Activated T-helper 2 cell treated with anti-CD3 and anti-CD28 coated beads, Interferon-gamma antibody, Interleukin-2, Interleukin-4, amounts not matched to agents 10 μg/mL and 5 μg/mL and 100 μg/mL, durations not matched to agents 14 hours and 24 hours and 36 hours (primary cell): ENCODE data around the gene ZNF691. TPM values are rescaled to one million over a fixed set of nuclear protein-coding genes. Genes with fewer than 3 reads are reported as not detected.
A peak's percentile ranks its signal among the peaks of the same experiment; 100 is the strongest.
"Not testable (repeated sequence)": the region's sequence is repeated elsewhere in the genome, so short reads cannot be mapped to it uniquely, and the experiment has no call there.

Source experiments
- DNase-seq: peaks from one replicate; pipeline ENCODE4 v3.0.0; 2021; ENCODE audit warnings: low spot score
- H3K27ac Mint-ChIP-seq: one replicate; pipeline ENCODE4 v1.8.0; 2021; ENCODE audit warnings: mixed read lengths
- H3K27me3 Mint-ChIP-seq: one replicate; pipeline ENCODE4 v1.8.0; 2021; ENCODE audit warnings: low read depth, mixed read lengths
- H3K36me3 Mint-ChIP-seq: one replicate; pipeline ENCODE4 v1.8.0; 2021; ENCODE audit warnings: low read depth, mixed read lengths
- H3K4me1 Mint-ChIP-seq: one replicate; pipeline ENCODE4 v1.8.0; 2021; ENCODE audit warnings: low read depth, mixed read lengths
- H3K4me3 Mint-ChIP-seq: one replicate; pipeline ENCODE4 v1.8.0; 2021; ENCODE audit warnings: low read depth, mild to moderate bottlenecking, moderate library complexity, mixed read lengths
- H3K9me3 Mint-ChIP-seq: one replicate; pipeline ENCODE4 v1.8.0; 2021; ENCODE audit warnings: mixed read lengths
- intact Hi-C: fragments of 100-400 bp; cut with micrococcal nuclease; formaldehyde crosslinking; loops from one replicate; pipeline ENCODE4 v1.15.1; 2023
- total RNA-seq: library from RNA; stranded (reverse); gene quantifications from 2 replicates; pipeline ENCODE4 v1.2.3, GENCODE V29; 2022

Gene ZNF691, protein sequence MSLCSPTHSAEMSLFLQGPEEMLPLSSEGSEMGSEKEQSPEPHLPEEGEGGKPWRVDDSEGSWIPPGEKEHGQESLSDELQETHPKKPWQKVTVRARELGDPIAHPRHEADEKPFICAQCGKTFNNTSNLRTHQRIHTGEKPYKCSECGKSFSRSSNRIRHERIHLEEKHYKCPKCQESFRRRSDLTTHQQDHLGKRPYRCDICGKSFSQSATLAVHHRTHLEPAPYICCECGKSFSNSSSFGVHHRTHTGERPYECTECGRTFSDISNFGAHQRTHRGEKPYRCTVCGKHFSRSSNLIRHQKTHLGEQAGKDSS
- 8.4 and 9.6 TPM in 2 replicates for total RNA-seq

DNA sequence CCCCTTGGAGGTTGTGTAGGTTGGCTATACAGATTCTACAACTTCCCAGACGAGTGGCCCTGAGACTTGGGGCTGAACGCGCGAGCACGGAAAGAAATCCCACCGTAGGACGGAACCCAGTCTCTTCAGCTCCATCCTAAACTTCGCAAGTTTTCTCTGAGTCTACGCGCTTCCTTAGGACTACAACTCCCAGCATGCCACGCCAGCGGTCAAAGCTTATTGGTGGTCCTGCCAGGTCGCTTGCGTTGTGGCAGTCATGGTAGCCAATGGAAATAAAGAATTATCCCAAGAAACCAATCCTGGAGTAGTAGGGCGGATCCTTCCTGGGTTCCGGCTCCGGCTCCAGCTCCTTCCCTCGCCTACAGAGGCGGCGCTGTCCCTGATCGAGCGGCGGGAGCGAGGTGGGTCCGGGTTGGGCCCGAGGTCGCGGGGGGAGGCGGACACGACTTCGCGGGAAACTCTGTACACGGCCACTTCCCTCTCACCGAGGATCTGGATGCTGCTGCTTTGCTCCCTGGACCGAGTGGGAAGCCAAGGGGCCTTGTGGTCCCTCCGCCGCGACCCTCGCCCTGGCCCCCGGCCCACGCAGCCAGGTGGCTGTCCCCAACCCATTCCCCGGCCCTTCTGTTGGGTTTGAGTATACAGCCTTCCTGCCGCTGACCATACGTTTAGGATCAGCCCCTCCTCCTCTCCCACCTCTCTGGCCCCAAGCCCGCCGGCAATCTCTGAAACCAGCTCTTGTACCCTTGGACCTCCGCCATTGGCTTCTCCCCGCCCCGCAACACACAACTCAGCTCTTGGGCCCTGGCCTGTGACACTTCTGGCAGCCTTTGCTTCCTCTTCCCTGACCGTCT is at the start of gene ZNF691:
Gene ZNF691 (plus strand): TSS at position 357 of the 854 bp plus-strand sequence. CDS start 3,046 bp downstream, outside the sequence.
- Mint-ChIP-seq H3K27ac (peak within 1 kb of the TSS; percentile 75), H3K27me3 (no peaks in the 10 kb centered on the region), H3K9me3 (no peaks in the 10 kb centered on the region), H3K4me1 (peaks cover 33% of the 10 kb centered on the region), H3K36me3 (peaks cover 29% of the 10 kb centered on the region), H3K4me3 (peak within 1 kb of the TSS; percentile 96)
- intact Hi-C loops: loop anchor here (1.0 to 5.0 kb wide), 5 partner anchors 29 to 189 kb away; partner anchors contain the start of genes C1orf50, ERMAP, P3H1 and PPIH
- peak; percentile 86 for DNase-seq

DNA sequence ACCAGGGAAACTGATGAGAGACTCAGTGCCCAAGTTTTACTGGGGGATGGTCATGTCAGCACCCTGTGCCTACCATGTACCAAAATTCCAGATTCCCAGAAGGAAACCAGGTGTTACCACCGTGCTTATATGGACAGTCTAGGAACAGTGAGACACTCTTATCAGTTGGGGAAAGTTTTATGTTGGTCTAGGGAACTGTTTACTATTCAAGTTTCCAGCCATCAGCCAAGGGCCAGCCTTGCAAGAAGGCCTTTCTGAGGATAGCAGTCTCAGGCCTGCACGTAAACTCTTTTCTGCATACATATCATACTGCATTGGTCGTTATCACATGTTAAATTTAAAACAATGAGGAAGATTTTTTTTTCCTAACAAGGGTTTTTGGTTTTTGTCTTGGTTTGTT is 49.0 kb upstream of the ZNF691 start:
- Mint-ChIP-seq H3K4me1 (no peaks in the 10 kb centered on the region), H3K9me3 (no peaks in the 10 kb centered on the region), H3K27ac (no peak overlapping the region), H3K27me3 (peaks cover 8% of the 10 kb centered on the region), H3K4me3 (no peak overlapping the region), H3K36me3 (no peaks in the 10 kb centered on the region)
- intact Hi-C loops: no loop called here
- DNase-seq: no peak

GRCh38 chr1:42797979-42798378 is 48.4 kb upstream of the ZNF691 start:
- DNase-seq: no peak
- intact Hi-C loops: no loop called here
- Mint-ChIP-seq H3K4me3 (no peak overlapping the region), H3K36me3 (no peaks in the 10 kb centered on the region), H3K27ac (no peak overlapping the region), H3K9me3 (no peaks in the 10 kb centered on the region), H3K4me1 (no peaks in the 10 kb centered on the region), H3K27me3 (peaks cover 8% of the 10 kb centered on the region)

DNA sequence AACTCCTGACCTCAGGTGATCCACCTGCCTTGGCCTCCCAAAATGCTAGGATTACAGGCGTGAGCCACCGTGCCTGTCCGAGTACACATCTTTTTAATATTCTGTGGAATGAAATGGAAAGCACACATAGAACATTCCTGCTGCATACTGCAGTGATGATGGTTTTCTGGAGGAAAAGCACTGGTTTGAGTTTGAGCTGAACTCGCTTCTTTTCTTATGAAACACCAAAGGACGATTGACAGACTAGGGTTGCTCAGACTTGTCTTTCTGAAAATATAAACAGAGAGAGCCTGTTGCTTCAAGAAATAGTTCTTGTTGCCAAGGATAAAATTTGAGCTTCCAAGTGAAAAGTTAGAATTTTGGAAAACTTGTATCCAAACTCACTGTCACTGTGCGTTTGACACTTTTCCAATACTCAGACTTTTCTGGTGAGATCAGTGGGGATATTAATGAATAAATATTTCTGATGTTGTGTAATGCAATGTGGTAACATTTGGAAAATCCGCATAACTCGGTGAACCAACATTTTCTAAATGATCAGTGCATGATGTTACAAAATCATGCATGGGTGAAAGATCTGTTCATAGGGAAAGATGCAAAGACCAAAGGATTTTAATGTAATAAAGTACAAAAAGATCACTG is 44.5 kb upstream of the ZNF691 start:
- H3K4me3 Mint-ChIP-seq: no peak overlapping the region
- H3K9me3 Mint-ChIP-seq: no peaks in the 10 kb centered on the region
- H3K4me1 Mint-ChIP-seq: no peaks in the 10 kb centered on the region

DNA sequence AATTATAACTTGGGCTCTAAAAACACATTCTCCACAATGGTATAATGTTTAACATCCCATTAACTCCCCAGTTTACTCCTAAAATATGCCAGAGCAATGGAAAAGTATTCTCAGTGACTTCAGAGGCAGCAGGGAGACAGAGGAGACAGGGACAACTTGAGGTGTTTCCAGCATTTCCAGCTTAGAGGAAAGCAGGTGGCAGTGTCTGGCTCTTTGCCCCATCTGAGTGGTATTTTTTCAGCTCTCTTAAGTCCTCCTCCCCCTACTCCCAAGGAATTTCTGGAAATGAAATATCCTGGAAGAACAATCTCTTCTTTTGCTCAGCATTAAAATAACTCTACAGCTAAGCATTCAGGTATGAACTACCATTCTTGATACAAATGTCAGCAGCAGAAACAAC is 40.2 kb upstream of the ZNF691 start:
- no peak for DNase-seq
- H3K4me3 Mint-ChIP-seq: no peak overlapping the region
- H3K4me1 Mint-ChIP-seq: no peaks in the 10 kb centered on the region
- peaks cover 4% of the 10 kb centered on the region for H3K27me3 Mint-ChIP-seq
- no peak overlapping the region for H3K27ac Mint-ChIP-seq
- H3K36me3 Mint-ChIP-seq: peaks cover 5% of the 10 kb centered on the region
- intact Hi-C loops: no loop called here
- no peaks in the 10 kb centered on the region for H3K9me3 Mint-ChIP-seq

More for the DNA sequence above, 44.5 kb upstream of the ZNF691 start:
- Mint-ChIP-seq H3K27me3 (peaks cover 4% of the 10 kb centered on the region), H3K27ac (no peak overlapping the region), H3K36me3 (peaks cover 5% of the 10 kb centered on the region)
- no peak for DNase-seq
- intact Hi-C loops: no loop called here

GRCh38 chr1:42806593-42806992 is 39.8 kb upstream of the ZNF691 start:
- Mint-ChIP-seq H3K4me3 (no peak overlapping the region), H3K27me3 (peaks cover 4% of the 10 kb centered on the region), H3K36me3 (peaks cover 5% of the 10 kb centered on the region), H3K4me1 (no peaks in the 10 kb centered on the region), H3K27ac (no peak overlapping the region), H3K9me3 (no peaks in the 10 kb centered on the region)
- DNase-seq: no peak
- intact Hi-C loops: no loop called here

DNA sequence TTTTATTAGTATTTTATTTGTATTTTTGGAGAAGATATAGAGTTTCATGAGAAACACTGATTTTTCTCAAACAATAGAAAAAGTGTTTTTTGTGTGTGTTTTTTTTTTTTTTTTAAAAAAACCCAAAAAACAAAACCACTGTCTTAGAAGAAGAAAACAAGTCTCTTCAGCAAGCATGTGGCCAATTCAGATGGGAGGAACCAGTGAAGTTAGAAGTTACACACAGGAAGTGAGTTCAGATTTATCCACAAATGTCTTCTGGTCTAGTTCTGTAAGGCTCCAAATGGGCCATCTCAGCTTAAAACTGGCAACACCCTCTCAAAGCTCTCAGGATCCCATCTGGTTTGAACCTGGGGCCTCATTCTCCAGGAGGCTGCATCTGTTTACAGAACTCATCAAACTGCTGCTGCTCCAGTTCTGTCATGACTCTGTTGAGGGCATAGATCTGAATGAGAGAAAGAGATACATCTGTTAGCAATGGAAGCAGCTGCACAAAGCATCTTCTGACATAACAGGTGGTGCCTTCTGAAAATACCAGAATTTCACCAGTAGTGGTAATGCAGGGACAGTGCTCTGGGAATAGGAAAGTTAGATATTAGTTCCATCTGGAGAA is 39.3 kb upstream of the ZNF691 start:
- intact Hi-C loops: no loop called here
- Mint-ChIP-seq H3K4me3 (no peak overlapping the region), H3K27ac (no peak overlapping the region), H3K27me3 (peaks cover under 1% of the 10 kb centered on the region), H3K36me3 (peaks cover 5% of the 10 kb centered on the region), H3K4me1 (no peaks in the 10 kb centered on the region), H3K9me3 (no peaks in the 10 kb centered on the region)
- DNase-seq: no peak

GRCh38 chr1:42814815-42815214 is 31.6 kb upstream of the ZNF691 start:
- intact Hi-C loops, H3K4me3 Mint-ChIP-seq, H3K27ac Mint-ChIP-seq, H3K9me3 Mint-ChIP-seq, DNase-seq, H3K27me3 Mint-ChIP-seq, H3K36me3 Mint-ChIP-seq: not testable (repeated sequence)
- H3K4me1 Mint-ChIP-seq: peaks cover 20% of the 10 kb centered on the region

DNA sequence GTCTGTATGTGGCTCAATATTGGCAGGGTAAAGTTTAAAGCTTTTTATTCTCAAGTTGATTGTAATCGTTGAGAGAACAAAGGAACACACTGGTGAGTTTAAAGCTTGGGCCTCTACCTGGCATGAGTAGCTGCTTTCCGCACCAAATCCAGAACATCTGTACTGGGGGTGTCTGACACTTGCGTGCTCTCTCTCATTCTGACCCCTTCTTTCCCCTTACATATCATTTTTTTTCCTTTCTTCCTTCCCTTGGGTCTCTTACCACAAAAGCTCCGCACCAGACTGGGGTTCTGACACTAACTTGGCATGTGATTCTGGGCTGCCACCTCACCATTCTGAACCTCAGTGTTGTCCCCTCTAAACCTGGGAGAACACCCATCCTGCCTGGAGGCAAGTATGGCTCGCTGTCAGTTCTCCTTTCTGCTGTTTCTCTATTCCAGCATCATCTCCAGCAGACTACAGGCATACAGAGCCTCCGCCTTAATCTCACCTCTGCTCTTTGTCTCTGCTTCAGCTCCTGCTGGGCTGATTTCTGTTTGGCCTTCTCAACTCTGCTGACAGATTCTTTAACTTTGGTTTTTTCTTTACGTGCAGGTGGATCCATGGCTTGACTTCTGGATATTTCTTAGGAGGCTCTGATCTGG is 30.4 kb upstream of the ZNF691 start:
- intact Hi-C loops: loop anchor here (2.0 kb wide), 2 partner anchors 49 to 143 kb away; partner anchors contain the start of genes C1orf50, P3H1 and SLC2A1
- Mint-ChIP-seq H3K4me3 (peak overlapping the region; percentile 85), H3K27me3 (no peaks in the 10 kb centered on the region), H3K36me3 (peaks cover 8% of the 10 kb centered on the region), H3K27ac (peak overlapping the region; percentile 84), H3K4me1 (peaks cover 22% of the 10 kb centered on the region), H3K9me3 (no peaks in the 10 kb centered on the region)
- DNase-seq: no peak

- Mint-ChIP-seq H3K27me3 (no peaks in the 10 kb centered on the region), H3K27ac (peak within 1 kb of the TSS; percentile 84), H3K9me3 (no peaks in the 10 kb centered on the region), H3K4me3 (peak within 1 kb of the TSS; percentile 85), H3K36me3 (peaks cover 8% of the 10 kb centered on the region), H3K4me1 (peaks cover 22% of the 10 kb centered on the region)
- DNase-seq: peak; percentile 89
- intact Hi-C loops: loop anchor here (1.0 to 2.0 kb wide), 3 partner anchors 29 to 142 kb away; partner anchors contain the start of genes C1orf50, P3H1, SLC2A1 and ZNF691
Measured at GRCh38 chr1:42816585-42817439, 29.6 kb upstream of the ZNF691 start, which contains the start of the genes ERMAP and SVBP. ERMAP (plus strand) TSS chr1:42817122; CDS start chr1:42830449, 13,327 bp downstream. SVBP (minus strand) TSS chr1:42817397; CDS start chr1:42816544, 853 bp downstream.

DNA sequence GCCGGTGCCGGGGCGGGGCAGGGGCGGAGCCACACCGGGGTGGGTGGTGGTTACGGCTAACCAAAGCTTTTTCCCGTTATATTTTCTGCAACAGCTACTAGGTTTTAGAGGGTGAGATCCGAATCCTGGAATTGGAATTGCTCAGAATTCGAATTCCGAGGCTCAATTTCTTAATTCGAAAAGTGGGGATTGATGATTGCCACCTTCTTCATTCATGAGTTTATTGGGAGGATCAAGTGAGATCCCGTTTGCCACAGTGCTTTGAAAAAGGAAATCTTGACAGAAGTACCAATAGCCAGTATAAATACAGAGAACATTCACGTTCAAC is 29.0 kb upstream of the ZNF691 start:
- Mint-ChIP-seq H3K27me3 (no peaks in the 10 kb centered on the region), H3K4me1 (peaks cover 22% of the 10 kb centered on the region), H3K36me3 (peaks cover 8% of the 10 kb centered on the region), H3K4me3 (peak overlapping the region; percentile 63), H3K9me3 (no peaks in the 10 kb centered on the region), H3K27ac (peak overlapping the region; percentile 11)
- intact Hi-C loops: loop anchor here (1.0 to 2.0 kb wide), 3 partner anchors 29 to 141 kb away; partner anchors contain the start of genes C1orf50, P3H1, SLC2A1 and ZNF691
- DNase-seq: no peak
